Ishikawa (cell line): ENCODE results near the gene FAM186B.

Experiments used
- CEBPB ChIP-seq: IDR thresholded peaks from 2 replicates; pipeline ENCODE4 v1.6.1; 2012
- CREB1 ChIP-seq: IDR thresholded peaks from 2 replicates; pipeline ENCODE4 v1.6.1; 2012; ENCODE audit warnings: low read depth
- EGR1 ChIP-seq: IDR thresholded peaks from 2 replicates; pipeline ENCODE4 v1.6.1; 2012
- EP300 ChIP-seq: IDR thresholded peaks from 2 replicates; pipeline ENCODE4 v1.6.1; 2012; ENCODE audit warnings: borderline replicate concordance
- FOXM1 ChIP-seq: IDR thresholded peaks from 2 replicates; pipeline ENCODE4 v1.6.1; 2012; ENCODE audit warnings: low read depth, borderline replicate concordance
- NFIC ChIP-seq: IDR thresholded peaks from 2 replicates; pipeline ENCODE4 v1.6.1; 2012
- RAD21 ChIP-seq: IDR thresholded peaks from 2 replicates; pipeline ENCODE4 v1.6.1; 2012; ENCODE audit warnings: low read depth
- REST ChIP-seq: IDR thresholded peaks from 2 replicates; pipeline ENCODE4 v1.6.1; 2012; ENCODE audit warnings: low read depth, mild to moderate bottlenecking
- TAF1 ChIP-seq: IDR thresholded peaks from 2 replicates; pipeline ENCODE4 v1.6.1; 2012; ENCODE audit warnings: low read depth, mild to moderate bottlenecking
- TCF12 ChIP-seq: IDR thresholded peaks from 2 replicates; pipeline ENCODE4 v1.6.1; 2012; ENCODE audit warnings: low read depth
- TEAD4 ChIP-seq: IDR thresholded peaks from 2 replicates; pipeline ENCODE4 v1.6.1; 2012
- USF1 ChIP-seq: IDR thresholded peaks from 2 replicates; pipeline ENCODE4 v1.6.1; 2012
- YY1 ChIP-seq: IDR thresholded peaks from 2 replicates; pipeline ENCODE4 v1.6.1; 2012; ENCODE audit warnings: low read depth
- ZBTB7A ChIP-seq: IDR thresholded peaks from 2 replicates; pipeline ENCODE4 v1.6.1; 2012; ENCODE audit warnings: low read depth
- TF ChIP-seq, protein P1 (sequence below): IDR thresholded peaks from 2 replicates; pipeline ENCODE4 v1.6.1; 2012

FAM186B gene

GRCh38 chr12:49547090-49547690 is 58.2 kb downstream of the FAM186B start:
- TF ChIP-seq YY1 (no peak), EP300 (no peak), ZBTB7A (no peak), EGR1 (no peak)
- TF ChIP-seq, protein P1, sequence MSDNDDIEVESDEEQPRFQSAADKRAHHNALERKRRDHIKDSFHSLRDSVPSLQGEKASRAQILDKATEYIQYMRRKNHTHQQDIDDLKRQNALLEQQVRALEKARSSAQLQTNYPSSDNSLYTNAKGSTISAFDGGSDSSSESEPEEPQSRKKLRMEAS = no peak

DNA sequence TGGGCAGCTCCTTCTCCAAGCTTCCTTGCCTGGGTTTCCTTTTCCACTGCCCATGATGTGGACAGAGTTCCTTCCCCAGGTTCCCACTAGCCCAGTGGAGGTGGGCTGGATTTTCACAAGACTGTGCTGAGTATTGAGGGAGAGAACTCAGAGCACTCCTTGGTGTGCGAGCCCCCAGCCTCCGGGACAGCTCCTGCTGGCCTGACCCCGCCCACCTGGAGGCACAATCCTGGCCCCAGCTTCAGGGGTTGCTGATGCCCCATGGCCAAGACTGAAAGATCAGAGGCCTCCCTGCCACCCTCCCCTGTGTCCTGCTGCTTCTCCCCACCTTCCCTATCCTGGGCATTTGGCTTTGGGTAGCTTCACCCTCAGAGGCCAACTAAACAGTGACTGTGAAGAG is 59.0 kb downstream of the FAM186B start:
- TF ChIP-seq FOXM1 (no peak), CEBPB (no peak), EGR1 (no peak), YY1 (no peak), ZBTB7A (no peak), REST (no peak)
- TF ChIP-seq, protein P1 = no peak

DNA sequence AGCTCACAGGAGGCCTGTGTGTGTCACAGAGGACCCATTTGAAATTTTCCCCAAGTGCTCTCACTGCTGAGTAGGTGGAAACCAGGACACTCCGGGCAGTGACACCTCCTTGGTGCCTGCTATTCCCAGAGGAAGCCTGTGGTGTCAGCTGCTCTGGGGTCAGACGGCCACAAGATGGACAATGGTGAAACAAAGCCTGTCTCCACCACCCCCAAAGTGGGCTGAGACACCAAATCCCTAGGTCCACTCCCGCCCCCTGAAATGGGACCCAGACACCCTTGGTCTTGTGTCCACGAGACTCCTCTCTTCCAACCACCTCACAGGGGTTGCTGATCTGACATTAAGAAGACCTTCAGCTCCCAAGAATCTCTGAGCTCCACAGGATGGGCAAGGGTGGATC is 59.6 kb downstream of the FAM186B start:
- no peak for TF ChIP-seq USF1
- TF ChIP-seq REST = no peak
- TF ChIP-seq RAD21 = no peak
- no peak for TF ChIP-seq TCF12
- TF ChIP-seq, protein P1 = no peak
- TF ChIP-seq EP300 = no peak
- TF ChIP-seq TAF1 = no peak
- no peak for TF ChIP-seq NFIC
- no peak for TF ChIP-seq CEBPB
- TF ChIP-seq TEAD4 = no peak
- no peak for TF ChIP-seq FOXM1
- TF ChIP-seq ZBTB7A = no peak

DNA sequence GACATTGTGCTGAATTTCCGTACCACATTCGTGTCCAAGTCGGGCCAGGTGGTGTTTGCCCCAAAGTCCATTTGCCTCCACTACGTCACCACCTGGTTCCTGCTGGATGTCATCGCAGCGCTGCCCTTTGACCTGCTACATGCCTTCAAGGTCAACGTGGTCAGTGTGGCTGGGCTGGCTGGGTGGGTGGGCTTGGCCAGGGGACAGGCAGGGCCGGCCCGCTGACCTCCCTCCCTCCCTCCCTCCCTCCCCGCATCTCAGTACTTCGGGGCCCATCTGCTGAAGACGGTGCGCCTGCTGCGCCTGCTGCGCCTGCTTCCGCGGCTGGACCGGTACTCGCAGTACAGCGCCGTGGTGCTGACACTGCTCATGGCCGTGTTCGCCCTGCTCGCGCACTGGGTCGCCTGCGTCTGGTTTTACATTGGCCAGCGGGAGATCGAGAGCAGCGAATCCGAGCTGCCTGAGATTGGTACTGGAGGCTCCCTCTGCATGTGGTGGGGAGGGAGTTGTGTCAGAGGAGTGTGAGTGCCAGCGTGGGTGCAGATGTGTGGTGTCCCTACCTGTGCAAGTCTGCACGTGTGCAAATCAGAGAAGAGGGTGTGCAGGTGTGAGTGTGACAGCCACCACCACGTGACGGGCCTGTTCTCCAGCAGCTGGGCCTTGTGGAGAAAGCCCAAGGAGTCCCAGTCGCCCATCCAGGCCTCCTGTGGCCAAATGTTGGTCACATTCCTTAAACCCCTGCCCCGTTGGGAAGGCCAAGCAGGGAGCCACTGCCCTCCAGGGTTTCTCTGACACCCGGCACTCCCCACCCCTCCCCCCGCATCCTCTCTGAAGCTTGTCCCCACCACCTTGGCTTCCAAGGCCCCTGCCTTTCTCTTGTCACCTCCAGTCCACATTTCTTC is 61.3 kb downstream of the FAM186B start:
- TF ChIP-seq CEBPB (no peak), EP300 (no peak), FOXM1 (no peak), TAF1 (no peak), NFIC (no peak), USF1 (no peak), TCF12 (no peak)

GRCh38 chr12:49543221-49543913 is 62.1 kb downstream of the FAM186B start:
- TF ChIP-seq, protein P1 = no peak
- TF ChIP-seq TEAD4 (no peak), REST (no peak), EP300 (no peak), CREB1 (no peak), TAF1 (no peak), USF1 (no peak), CEBPB (no peak), TCF12 (no peak), EGR1 (no peak)
